Measurements from ENCODE around the gene COL5A3.
A peak's percentile ranks its signal among the peaks of the same experiment; 100 is the strongest.
"Not testable (repeated sequence)": the region's sequence is repeated elsewhere in the genome, so short reads cannot be mapped to it uniquely, and the experiment has no call there.

The COL5A3 gene

GRCh38 chr19:9931629-9932028 is 78.7 kb downstream of the COL5A3 start:
- DNase-seq (ENCODE audit: insufficient read length, low spot score) (no peak), FAIRE-seq (no peak)
- TF ChIP-seq, protein P1, sequence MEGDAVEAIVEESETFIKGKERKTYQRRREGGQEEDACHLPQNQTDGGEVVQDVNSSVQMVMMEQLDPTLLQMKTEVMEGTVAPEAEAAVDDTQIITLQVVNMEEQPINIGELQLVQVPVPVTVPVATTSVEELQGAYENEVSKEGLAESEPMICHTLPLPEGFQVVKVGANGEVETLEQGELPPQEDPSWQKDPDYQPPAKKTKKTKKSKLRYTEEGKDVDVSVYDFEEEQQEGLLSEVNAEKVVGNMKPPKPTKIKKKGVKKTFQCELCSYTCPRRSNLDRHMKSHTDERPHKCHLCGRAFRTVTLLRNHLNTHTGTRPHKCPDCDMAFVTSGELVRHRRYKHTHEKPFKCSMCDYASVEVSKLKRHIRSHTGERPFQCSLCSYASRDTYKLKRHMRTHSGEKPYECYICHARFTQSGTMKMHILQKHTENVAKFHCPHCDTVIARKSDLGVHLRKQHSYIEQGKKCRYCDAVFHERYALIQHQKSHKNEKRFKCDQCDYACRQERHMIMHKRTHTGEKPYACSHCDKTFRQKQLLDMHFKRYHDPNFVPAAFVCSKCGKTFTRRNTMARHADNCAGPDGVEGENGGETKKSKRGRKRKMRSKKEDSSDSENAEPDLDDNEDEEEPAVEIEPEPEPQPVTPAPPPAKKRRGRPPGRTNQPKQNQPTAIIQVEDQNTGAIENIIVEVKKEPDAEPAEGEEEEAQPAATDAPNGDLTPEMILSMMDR (IDR thresholded peaks at IDR 0.05; ENCODE audit: insufficient read depth, missing control alignments): no peak

GRCh38 chr19:9923440-9923839 is 86.9 kb downstream of the COL5A3 start:
- TF ChIP-seq, protein P1 (IDR thresholded peaks at IDR 0.05; ENCODE audit: insufficient read depth, missing control alignments): no peak

DNA sequence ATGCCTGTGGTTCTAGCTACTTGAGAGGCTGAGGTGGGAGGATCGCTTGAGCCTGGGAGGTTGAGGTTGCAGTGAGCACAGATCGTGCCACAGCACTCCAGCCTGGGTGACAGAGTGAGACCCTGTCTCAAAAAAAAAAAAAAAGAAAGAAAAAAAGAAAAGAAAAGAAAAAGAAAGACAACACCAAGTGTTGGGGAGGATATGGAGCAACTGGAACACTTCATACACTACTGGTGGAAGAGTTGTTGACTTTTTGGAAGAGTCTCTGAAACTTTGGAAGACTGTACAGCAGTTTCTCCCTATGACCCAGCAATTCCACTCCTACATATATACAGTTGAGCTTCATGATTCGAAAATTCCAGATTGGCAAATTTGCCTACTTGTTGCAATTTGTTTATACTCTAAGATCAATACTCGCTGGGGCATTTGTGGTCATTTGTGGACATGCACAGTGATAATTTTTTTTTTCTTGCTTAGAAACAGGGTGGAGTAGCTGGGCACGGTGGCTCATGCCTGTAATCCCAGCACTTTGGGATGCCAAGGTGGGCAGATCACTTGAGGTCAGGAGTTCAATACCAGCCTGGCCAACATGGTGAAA is 87.4 kb downstream of the COL5A3 start:
- not testable (repeated sequence) for FAIRE-seq; DNase-seq (ENCODE audit: insufficient read length, low spot score)

More at GRCh38 chr19:9923440-9923839, 86.9 kb downstream of the COL5A3 start:
- no peak for FAIRE-seq
- DNase-seq (ENCODE audit: insufficient read length, low spot score): no peak

DNA sequence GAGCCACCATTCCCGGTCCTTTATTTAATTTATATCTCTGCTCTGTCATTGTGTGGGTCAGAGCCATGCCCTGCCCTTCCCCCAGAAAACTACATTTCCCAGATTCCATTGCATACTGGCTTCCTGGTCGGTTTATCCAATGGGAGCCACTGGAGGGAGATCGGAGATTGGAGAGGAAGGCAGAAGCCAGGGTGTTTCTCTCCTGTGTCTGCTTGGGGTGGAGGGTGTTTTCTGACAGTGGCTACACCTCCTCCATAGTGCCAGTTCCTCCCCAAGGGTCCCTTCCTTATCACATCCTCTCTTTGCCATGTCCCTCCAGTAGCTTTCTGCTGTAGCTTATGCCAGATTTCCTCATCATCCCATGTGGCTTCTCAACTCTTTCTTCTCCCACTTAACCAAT is 93.0 kb downstream of the COL5A3 start:
- FAIRE-seq (peak; percentile 83), DNase-seq (ENCODE audit: insufficient read length, low spot score) (peak; percentile 83)

DNA sequence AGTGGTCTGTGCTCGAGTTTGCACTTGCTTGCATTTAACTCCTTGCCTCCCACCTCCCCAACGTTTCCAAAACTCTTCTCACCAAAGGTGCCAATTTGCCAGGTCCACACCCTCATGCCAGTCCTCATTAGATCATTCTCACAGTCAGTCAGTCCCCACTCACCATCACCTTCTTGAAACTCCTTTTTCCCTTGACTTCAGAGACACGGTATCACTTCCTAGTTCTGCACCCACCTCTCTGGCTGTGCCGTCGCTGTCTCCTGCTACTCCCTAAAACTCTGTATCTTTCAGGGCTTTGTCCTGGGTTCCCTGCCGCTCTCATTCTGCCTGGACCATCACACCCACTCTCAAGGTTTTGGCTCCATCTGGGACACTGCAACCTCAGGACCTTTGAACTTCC is 93.6 kb downstream of the COL5A3 start:
- DNase-seq (ENCODE audit: insufficient read length, low spot score) (no peak), FAIRE-seq (no peak)
- TF ChIP-seq, protein P1 (IDR thresholded peaks at IDR 0.05; ENCODE audit: insufficient read depth, missing control alignments): no peak

More for the DNA sequence above, 93.0 kb downstream of the COL5A3 start:
- TF ChIP-seq, protein P1 (IDR thresholded peaks at IDR 0.05; ENCODE audit: insufficient read depth, missing control alignments): no peak

DNA sequence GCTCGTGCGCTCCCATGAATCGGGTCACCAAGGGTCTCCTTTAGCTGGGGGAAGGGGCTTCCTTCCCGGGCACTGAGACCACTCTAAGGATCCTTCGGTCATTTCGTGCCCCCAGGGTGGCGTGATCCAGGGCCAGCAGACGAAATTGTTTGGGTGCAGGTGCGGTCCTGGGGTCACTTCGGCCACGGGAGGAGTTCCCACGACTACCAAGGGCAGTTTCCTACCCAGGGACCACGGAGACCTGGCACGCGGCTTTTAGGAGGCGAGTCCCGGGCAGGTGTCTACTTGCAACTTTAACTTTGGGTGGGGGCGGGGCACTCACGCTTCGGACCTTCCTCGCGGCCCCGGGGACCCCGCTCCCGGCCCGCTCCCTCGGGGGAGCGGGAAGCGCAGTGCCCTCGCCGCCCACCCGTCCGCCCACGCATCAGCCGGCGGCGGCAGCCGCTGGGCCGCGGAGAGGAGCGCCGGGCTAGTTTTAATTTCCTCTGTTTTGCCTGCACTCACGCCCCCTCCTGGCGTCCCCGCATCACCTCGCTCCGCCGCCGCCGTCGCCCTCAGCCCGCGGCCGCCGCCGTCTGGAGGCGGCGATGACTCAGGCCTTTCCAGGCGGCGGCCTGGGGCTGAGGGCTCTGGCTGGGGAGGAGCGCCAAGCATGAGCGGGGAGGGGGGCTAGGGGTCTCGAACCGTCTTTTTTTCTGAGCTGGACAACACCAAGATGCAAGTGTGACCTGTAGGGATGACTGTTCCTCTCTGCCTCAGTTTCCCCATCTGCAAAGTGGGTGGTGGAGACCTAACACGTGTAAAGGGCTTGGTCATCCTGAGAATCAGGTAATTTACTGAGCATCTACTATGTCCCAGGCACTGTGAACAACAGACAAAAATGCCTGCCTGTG is 95.7 kb downstream of the COL5A3 start:
- DNase-seq (ENCODE audit: insufficient read length, low spot score) (peak; percentile 87), FAIRE-seq (no peak)
- TF ChIP-seq, protein P1 (IDR thresholded peaks at IDR 0.05; ENCODE audit: insufficient read depth, missing control alignments): peak; percentile 81

- TF ChIP-seq, protein P1 (IDR thresholded peaks at IDR 0.05; ENCODE audit: insufficient read depth, missing control alignments): no peak
- no peak for FAIRE-seq
- DNase-seq (ENCODE audit: insufficient read length, low spot score): peak; percentile 70
Observed at GRCh38 chr19:9914001-9914314, 96.3 kb downstream of the COL5A3 start.

All from D721Med (cell line).